ENCODE results near the gene TTLL5. TPM values are rescaled to one million over a fixed set of nuclear protein-coding genes. Genes with fewer than 3 reads are reported as not detected.

The TTLL5 gene
- polyA plus RNA-seq, 1 of the 3 experiments (the other 2 are of a cell fraction): 9.6 TPM

- Histone ChIP-seq H4K20me1 (ENCODE audit: insufficient read depth) (no peaks in the 10 kb centered on the region), H3K9me3 (no peaks in the 10 kb centered on the region), H3F3A (replicated peaks; ENCODE audit: insufficient read depth) (peaks cover 37% of the 10 kb centered on the region), H3K9ac (no peak overlapping the region; the same call in 1 of the 2 replicates), H3K4me2 (no peak overlapping the region), H3K36me3 (replicated peaks in 1 of 2; ENCODE audit: control insufficient read depth in 1 of 2, insufficient read depth in 2 of 2, low read length in 1 of 2) (peaks cover 3 to 4% of the 10 kb centered on the region in 2 experiments), H3K27ac (ENCODE audit: low read depth in 2 of 2, low read length in 1 of 2) (peak overlapping the region in 1 of 2 experiments; percentile 98; a peak in 2 of 4 replicates), H3K4me1 (ENCODE audit: control insufficient read depth in 1 of 2, insufficient read depth in 2 of 2, low read depth in 1 of 2, low read length in 1 of 2) (peaks cover 8 to 52% of the 10 kb centered on the region in 2 experiments), H3K4me3 (ENCODE audit: low read depth in 2 of 2, low read length in 1 of 2) (no peak overlapping the region), H2AFZ (ENCODE audit: low read depth) (no peak overlapping the region), H3K9me2 (no peaks in the 10 kb centered on the region), H3K27me3 (ENCODE audit: insufficient read depth) (no peaks in the 10 kb centered on the region), H3K79me2 (ENCODE audit: insufficient read depth) (no peaks in the 10 kb centered on the region)
- DNase-seq: no peak
- WGBS (ENCODE audit: low lambda C conversion rate): 21% methylated on average over 2 of the region's 2 CpGs
- POLR2A ChIA-PET: no interaction called here
- no peak for TF ChIP-seq POLR2AphosphoS5 (IDR thresholded peaks at IDR 0.05; ENCODE audit: low read depth, low read length)
- peak; percentile 34 for TF ChIP-seq TCF12 (IDR thresholded peaks at IDR 0.05)
- peak; percentile 58 for TF ChIP-seq JUND (IDR thresholded peaks at IDR 0.05)
- peak; percentile 30; the same call in 1 of the 2 replicates for TF ChIP-seq PBX3 (IDR thresholded peaks at IDR 0.05)
- no peak; the same call in 1 of the 2 replicates for TF ChIP-seq RXRA (IDR thresholded peaks at IDR 0.05; ENCODE audit: borderline replicate concordance, low read depth)
- TF ChIP-seq RCOR1 (IDR thresholded peaks at IDR 0.05; ENCODE audit: low read length): no peak
- TF ChIP-seq CTCF (IDR thresholded peaks at IDR 0.05): no peak
- peak; percentile 65; the same call in 1 of the 2 replicates for TF ChIP-seq FOSL2 (IDR thresholded peaks at IDR 0.05; ENCODE audit: borderline replicate concordance, low read depth)
- peak in 1 of 2 experiments; percentile 54; a peak in 1 of 4 replicates for TF ChIP-seq EP300 (IDR thresholded peaks at IDR 0.05; ENCODE audit: borderline replicate concordance in 1 of 2, low read depth in 1 of 2, low read length in 1 of 2)
- TF ChIP-seq USF2 (IDR thresholded peaks at IDR 0.05; ENCODE audit: borderline replicate concordance, low read depth, low read length): no peak
- 0 out of 2 replicates have a peak, but pooled peaks have one; percentile 20 for TF ChIP-seq MEF2A (IDR thresholded peaks at IDR 0.05; ENCODE audit: borderline replicate concordance, low read depth)
- CTCF ChIA-PET: interaction anchor here (0.7 to 1.7 kb wide), 6 partner anchors 19 to 155 kb away, joined by 3 to 5 read pairs (median 4); partner anchors contain the start of gene TGFB3
Measured at GRCh38 chr14:75864352-75864751, 203.3 kb downstream of the TTLL5 start.

DNA sequence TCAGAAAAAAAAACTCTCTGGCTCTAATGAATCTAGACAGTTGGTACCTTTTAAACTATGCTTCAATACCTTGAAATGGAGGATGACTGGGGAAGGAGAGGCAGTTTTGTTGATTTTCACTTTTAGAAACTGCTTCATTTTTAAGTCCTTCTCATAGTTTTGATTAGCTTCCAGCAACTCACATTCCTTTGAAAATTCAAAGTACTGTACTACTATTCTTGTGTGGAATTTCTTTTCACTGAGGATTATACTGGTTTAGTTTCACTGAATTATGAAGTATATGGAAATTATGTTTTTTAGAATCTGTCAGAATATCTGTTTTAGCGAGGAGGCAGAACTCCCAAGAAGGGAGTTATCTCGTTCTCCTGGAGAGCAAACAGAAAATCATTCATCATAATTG is 204.5 kb downstream of the TTLL5 start:
- peaks cover 38% of the 10 kb centered on the region for H3F3A ChIP-seq (replicated peaks; ENCODE audit: insufficient read depth)
- H3K9ac ChIP-seq: no peak overlapping the region
- no peaks in the 10 kb centered on the region for H3K9me3 ChIP-seq
- peak overlapping the region; percentile 8 to 98; a peak in 3 of 4 replicates for H3K27ac ChIP-seq (ENCODE audit: low read depth in 2 of 2, low read length in 1 of 2)
- ChIA-PET CTCF (interaction anchor here (1.0 to 1.7 kb wide), 2 partner anchors 18 to 41 kb away, joined by 5 read pairs; no protein-coding TSS in a partner anchor), POLR2A (no interaction called here)
- DNase-seq: no peak
- WGBS (ENCODE audit: low lambda C conversion rate): 88% methylated on average over 2 of the region's 2 CpGs
- H2AFZ ChIP-seq (ENCODE audit: low read depth): no peak overlapping the region
- H3K4me2 ChIP-seq: peak overlapping the region; percentile 18; the same call in 1 of the 2 replicates
- H3K36me3 ChIP-seq (replicated peaks in 1 of 2; ENCODE audit: control insufficient read depth in 1 of 2, insufficient read depth in 2 of 2, low read length in 1 of 2): peaks cover 3 to 4% of the 10 kb centered on the region in 2 experiments
- no peaks in the 10 kb centered on the region for H3K9me2 ChIP-seq
- TF ChIP-seq FOXM1 (IDR thresholded peaks at IDR 0.05; ENCODE audit: low read depth) (no peak), SIN3A (IDR thresholded peaks at IDR 0.05; ENCODE audit: borderline replicate concordance, low read depth, low read length) (no peak), NFIC (IDR thresholded peaks at IDR 0.05; ENCODE audit: borderline replicate concordance) (no peak)
- no peak overlapping the region for H3K4me3 ChIP-seq (ENCODE audit: low read depth in 2 of 2, low read length in 1 of 2)
- no peaks in the 10 kb centered on the region for H4K20me1 ChIP-seq (ENCODE audit: insufficient read depth)
- no peaks in the 10 kb centered on the region; the same call in 1 of the 2 replicates for H3K79me2 ChIP-seq (ENCODE audit: insufficient read depth)
- peaks cover 8 to 53% of the 10 kb centered on the region in 2 experiments for H3K4me1 ChIP-seq (ENCODE audit: control insufficient read depth in 1 of 2, insufficient read depth in 2 of 2, low read depth in 1 of 2, low read length in 1 of 2)
- no peaks in the 10 kb centered on the region for H3K27me3 ChIP-seq (ENCODE audit: insufficient read depth)

Data from SK-N-SH (cell line).